Upper lobe of left lung (tissue), 6 donors: Measurements from ENCODE around the gene PARP12. TPM values are rescaled to one million over a fixed set of nuclear protein-coding genes. Genes with fewer than 3 reads are reported as not detected.

Experiments used
- ATAC-seq, 2 donors: fragments of 200-7000 bp; cut with Tn5 transposase; one replicate each; pipeline ENCODE4 v1.9.1; 2022; ENCODE audit warnings: mild to moderate bottlenecking in 2 of 2, moderate library complexity in 2 of 2; ENCODE audit not compliant: low FRiP score in 2 of 2
- DNase-seq, 2 donors: peaks; one replicate each; pipeline ENCODE4 v3.0.0-alpha.2; 2019 to 2020
- H3K27ac ChIP-seq, 4 donors: fragments of 200-600 bp; sonication (generic); one replicate each; pipeline ENCODE4 v1.5.1; 2016 to 2019
- H3K27me3 ChIP-seq, 4 donors: fragments of 200-600 bp; sonication (generic); one replicate each; pipeline ENCODE4 v1.5.1; 2017 to 2019
- H3K36me3 ChIP-seq, 4 donors: fragments of 200-600 bp; sonication (generic); one replicate each; pipeline ENCODE4 v1.5.1; 2016 to 2019
- H3K4me1 ChIP-seq, 4 donors: fragments of 200-600 bp; sonication (generic); one replicate each; pipeline ENCODE4 v1.5.1; 2018 to 2019
- H3K4me3 ChIP-seq, 4 donors: fragments of 200-600 bp; sonication (generic); one replicate each; pipeline ENCODE4 v1.5.1; 2017 to 2019; ENCODE audit warnings: mild to moderate bottlenecking in 2 of 4, moderate library complexity in 1 of 4
- H3K9me3 ChIP-seq, 4 donors: fragments of 200-600 bp; sonication (generic); one replicate each; pipeline ENCODE4 v1.5.1; 2018 to 2019
- CTCF ChIP-seq, 6 experiments: fragments of 450-650 bp in 4 of 6; fragments of 200-600 bp in 2 of 6; sonication (generic) in 2 of 6; IDR thresholded peaks; one replicate each; pipeline ENCODE4 v1.5.1; 2016 to 2019; ENCODE audit warnings: antibody characterized with exemption in 6 of 6
- EP300 ChIP-seq, 4 donors: sonication (generic); formaldehyde crosslinking; IDR thresholded peaks; one replicate each; pipeline ENCODE4 v1.5.1; 2017; ENCODE audit warnings: antibody characterized with exemption in 4 of 4, control low read depth in 2 of 4
- POLR2A ChIP-seq, 4 donors: fragments of 450-650 bp; IDR thresholded peaks; one replicate each; pipeline ENCODE4 v1.5.1; 2016 to 2017; ENCODE audit warnings: antibody characterized with exemption in 4 of 4, mild to moderate bottlenecking in 2 of 4
- POLR2AphosphoS5 ChIP-seq, 2 donors: sonication (generic); formaldehyde crosslinking; IDR thresholded peaks; one replicate each; pipeline ENCODE4 v1.5.1; 2017; ENCODE audit warnings: antibody characterized with exemption in 2 of 2
- WGBS, 2 donors: methylation state at CpG; one replicate each; pipeline ENCODE4 v1.1.5; 2017 to 2018; 5-methylcytosine and 5-hydroxymethylcytosine counted together
- total RNA-seq, 6 donors: library from RNA; depleted of rRNA in 4 of 6; stranded (reverse); fragments of >200 nt in 4 of 6; gene quantifications; one replicate each; pipeline versions ENCODE4 v1.1.0 to v1.2.1, GENCODE V29; 2016 to 2021
- donor health status: DM: no; HTN: no; CAD: no; lungs with moderate emphysema.
- donor health status: DM: no; HTN: yes; CAD: no; lungs with severe emphysema.

The PARP12 gene
- total RNA-seq, 6 donors from 2014 or later = 74.8 to 151 (median 100) TPM

- DNase-seq (no peak), ATAC-seq (no peak)
- TF ChIP-seq CTCF (IDR thresholded peaks at IDR 0.05) (no peak), POLR2A (IDR thresholded peaks at IDR 0.05) (no peak), POLR2AphosphoS5 (IDR thresholded peaks at IDR 0.05) (no peak), EP300 (IDR thresholded peaks at IDR 0.05) (no peak)
- H3K27ac ChIP-seq = peak overlapping the region in 3 of 4 donors; percentile 7 to 57 (median 22)
- H3K4me3 ChIP-seq = no peak overlapping the region
- peaks cover 8 to 13% (median 9%) of the 10 kb centered on the region in 4 donors for H3K4me1 ChIP-seq
- H3K36me3 ChIP-seq = no peaks in the 10 kb centered on the region
- H3K27me3 ChIP-seq = no peaks in the 10 kb centered on the region
- WGBS, 2 donors = 47 to 56% methylated on average over 19 of the region's 19 CpGs
- no peaks in the 10 kb centered on the region for H3K9me3 ChIP-seq
Measured at GRCh38 chr7:139995017-139995915, 67.5 kb downstream of the PARP12 start.

- no peaks in the 10 kb centered on the region for H3K9me3 ChIP-seq
- H3K36me3 ChIP-seq = no peaks in the 10 kb centered on the region
- peak overlapping the region in 3 of 4 donors; percentile 7 to 57 (median 22) for H3K27ac ChIP-seq
- 72 to 73% methylated on average over 1 of the region's 1 CpG for WGBS, 2 donors
- H3K4me3 ChIP-seq = no peak overlapping the region
- no peak for ATAC-seq
- TF ChIP-seq POLR2AphosphoS5 (IDR thresholded peaks at IDR 0.05) = no peak
- no peak for TF ChIP-seq EP300 (IDR thresholded peaks at IDR 0.05)
- no peak for TF ChIP-seq CTCF (IDR thresholded peaks at IDR 0.05)
- no peak for TF ChIP-seq POLR2A (IDR thresholded peaks at IDR 0.05)
- peaks cover 8 to 13% (median 9%) of the 10 kb centered on the region in 4 donors for H3K4me1 ChIP-seq
- no peaks in the 10 kb centered on the region for H3K27me3 ChIP-seq
- DNase-seq = no peak
Measured at GRCh38 chr7:139994356-139994755, 68.4 kb downstream of the PARP12 start.

GRCh38 chr7:139993592-139993991, 69.2 kb downstream of the PARP12 start:
- Histone ChIP-seq H3K27ac (no peak overlapping the region), H3K36me3 (no peaks in the 10 kb centered on the region), H3K4me1 (peaks cover 8 to 13% (median 9%) of the 10 kb centered on the region in 4 donors), H3K9me3 (no peaks in the 10 kb centered on the region), H3K27me3 (no peaks in the 10 kb centered on the region), H3K4me3 (no peak overlapping the region)
- TF ChIP-seq POLR2AphosphoS5 (IDR thresholded peaks at IDR 0.05) (no peak), EP300 (IDR thresholded peaks at IDR 0.05) (no peak), CTCF (IDR thresholded peaks at IDR 0.05) (no peak), POLR2A (IDR thresholded peaks at IDR 0.05) (no peak)
- WGBS, 2 donors = 92 to 98% methylated on average over 2 of the region's 2 CpGs
- DNase-seq = no peak
- ATAC-seq = no peak

- Histone ChIP-seq H3K27me3 (no peaks in the 10 kb centered on the region), H3K9me3 (no peaks in the 10 kb centered on the region), H3K4me1 (peaks cover 8 to 13% (median 9%) of the 10 kb centered on the region in 4 donors), H3K27ac (no peak overlapping the region), H3K36me3 (no peaks in the 10 kb centered on the region), H3K4me3 (no peak overlapping the region)
- 80 to 86% methylated on average over 8 of the region's 8 CpGs for WGBS, 2 donors
- no peak for TF ChIP-seq POLR2AphosphoS5 (IDR thresholded peaks at IDR 0.05)
- no peak for TF ChIP-seq CTCF (IDR thresholded peaks at IDR 0.05)
- TF ChIP-seq POLR2A (IDR thresholded peaks at IDR 0.05) = no peak
- no peak for TF ChIP-seq EP300 (IDR thresholded peaks at IDR 0.05)
- ATAC-seq (no peak), DNase-seq (no peak)
Measured at GRCh38 chr7:139993169-139993568, 69.6 kb downstream of the PARP12 start.
